Gastrocnemius medialis (tissue), 4 donors: Measurements from ENCODE around the gene GNAS-AS1.
"Not testable (repeated sequence)": the region's sequence is repeated elsewhere in the genome, so short reads cannot be mapped to it uniquely, and the experiment has no call there.

ENCODE experiments used
- CTCF ChIP-seq, 5 experiments: fragments of 450-650 bp in 3 of 5; fragments of 200-600 bp in 2 of 5; sonication (generic) in 2 of 5; IDR thresholded peaks in 4 of 5; conservative IDR thresholded peaks in 1 of 5; 1 replicate in 4 of 5; 2 replicates in 1 of 5; pipeline ENCODE4 v1.5.1; 2016 to 2019; ENCODE audit warnings: antibody characterized with exemption in 5 of 5, mild to moderate bottlenecking in 3 of 5, moderate library complexity in 3 of 5
- POLR2A ChIP-seq, 2 donors: fragments of 450-650 bp; IDR thresholded peaks; one replicate each; pipeline ENCODE4 v1.6.1; 2017; ENCODE audit warnings: antibody characterized with exemption in 2 of 2, mild to moderate bottlenecking in 2 of 2, moderate library complexity in 2 of 2

- not testable (repeated sequence) for TF ChIP-seq CTCF (IDR thresholded peaks at IDR 0.05 in 4 of 5, conservative IDR thresholded peaks at IDR 0.05 in 1 of 5); POLR2A (IDR thresholded peaks at IDR 0.05)
These were observed 30.2 kb downstream of the GNAS-AS1 start for GRCh38 chr20:58820515-58820914.
